Skeletal muscle cell (primary cell): Measurements from ENCODE around the gene PRR5L.
A peak's percentile ranks its signal among the peaks of the same experiment; 100 is the strongest.
"Not testable (repeated sequence)": the region's sequence is repeated elsewhere in the genome, so short reads cannot be mapped to it uniquely, and the experiment has no call there.

ENCODE experiments used
- DNase-seq: peaks from one replicate; pipeline ENCODE4 v3.0.0-alpha.2; 2010; ENCODE audit warnings: low read depth
- H3K4me3 ChIP-seq: 2 replicates; pipeline ENCODE4 v1.5.1; 2011; ENCODE audit warnings: low read depth, mild to moderate bottlenecking, control low read depth, low read length, moderate library complexity

The PRR5L gene

DNA sequence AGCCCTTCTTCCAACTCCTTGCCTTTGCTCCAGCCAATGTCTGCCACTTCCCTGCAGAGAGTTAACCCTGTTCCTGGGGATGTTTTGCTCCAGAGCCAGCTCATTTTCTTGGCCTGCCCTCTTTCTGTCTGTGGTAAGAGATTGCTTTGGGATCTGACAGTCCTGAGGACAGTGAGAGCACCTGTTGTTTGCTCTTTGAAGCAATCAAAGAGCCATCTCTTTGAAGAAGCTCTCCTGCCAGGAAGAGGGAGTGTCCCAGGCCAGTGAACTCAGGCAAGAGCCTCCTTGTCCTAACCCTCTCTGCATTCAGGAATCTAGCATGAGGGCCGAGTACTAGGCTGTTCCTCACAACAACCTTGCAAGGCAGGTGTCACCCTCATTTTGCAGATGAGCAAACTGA, 171.8 kb downstream of the PRR5L start:
- DNase-seq, result no peak
- no peak overlapping the region for H3K4me3 ChIP-seq

DNA sequence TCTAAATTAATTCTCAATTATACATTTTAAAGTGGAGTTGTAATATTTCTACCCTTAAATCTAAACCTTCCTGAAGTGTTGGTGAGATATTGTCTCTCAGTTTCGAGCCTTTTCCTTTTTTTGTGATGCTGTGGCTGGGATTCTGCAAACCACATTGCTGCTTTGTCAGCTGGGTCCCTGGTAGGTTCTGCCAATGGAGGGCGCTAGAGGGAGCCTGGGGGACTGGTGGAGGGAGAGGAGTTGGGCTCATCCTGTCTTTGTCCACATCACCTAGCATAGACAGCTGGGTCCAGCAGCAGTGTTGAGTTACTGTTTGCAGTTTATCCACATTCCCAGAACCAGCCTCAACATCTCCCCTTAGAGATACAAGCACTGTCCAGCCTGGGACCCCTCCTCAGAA, 173.0 kb downstream of the PRR5L start:
- DNase-seq, result no peak
- no peak overlapping the region for H3K4me3 ChIP-seq

DNA sequence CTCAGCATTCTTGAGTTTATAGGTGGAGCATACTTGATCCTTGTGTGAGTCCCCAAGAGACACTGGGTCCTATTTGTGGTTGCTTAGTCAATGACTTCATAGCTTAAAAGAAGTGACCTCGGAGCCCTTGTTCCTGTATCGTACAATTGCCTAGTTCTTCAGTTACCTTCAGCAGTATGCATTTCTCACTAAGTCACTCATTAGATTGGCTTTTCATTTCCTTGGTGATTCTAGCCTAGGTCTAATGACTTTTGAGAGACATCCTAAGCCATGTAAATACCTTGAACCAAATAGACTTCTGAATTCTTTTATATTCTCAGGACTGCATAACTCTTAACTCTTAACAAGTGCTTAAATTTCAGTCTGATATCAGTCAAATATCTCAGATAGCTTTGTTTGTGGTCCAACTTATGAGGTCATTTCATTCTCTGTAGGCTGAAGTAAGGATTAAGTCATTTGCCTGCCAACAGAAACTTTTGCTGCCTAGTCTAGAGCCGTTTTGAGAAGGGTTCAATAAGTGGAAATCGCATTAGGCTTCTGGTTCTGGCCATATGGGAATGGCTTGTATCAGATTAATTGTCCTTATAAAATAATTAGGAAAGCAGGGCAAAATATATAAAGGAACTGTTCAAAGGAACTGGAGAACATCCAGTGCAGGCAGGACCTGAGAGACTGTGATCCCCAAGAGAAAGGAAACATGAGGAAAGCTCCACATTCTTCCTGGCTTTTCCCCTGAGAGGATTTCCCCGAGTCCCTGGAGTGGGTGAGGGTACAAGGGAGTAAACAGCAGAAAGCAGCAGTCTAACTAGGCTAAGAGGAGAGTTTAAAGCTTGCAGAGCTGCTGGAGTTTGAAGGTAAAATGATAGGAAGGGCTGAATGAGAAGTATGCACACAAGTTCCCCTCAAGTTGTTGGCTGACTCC, 174.1 kb downstream of the PRR5L start:
- DNase-seq, result peak; percentile 65
- H3K4me3 ChIP-seq, result no peak overlapping the region

DNA sequence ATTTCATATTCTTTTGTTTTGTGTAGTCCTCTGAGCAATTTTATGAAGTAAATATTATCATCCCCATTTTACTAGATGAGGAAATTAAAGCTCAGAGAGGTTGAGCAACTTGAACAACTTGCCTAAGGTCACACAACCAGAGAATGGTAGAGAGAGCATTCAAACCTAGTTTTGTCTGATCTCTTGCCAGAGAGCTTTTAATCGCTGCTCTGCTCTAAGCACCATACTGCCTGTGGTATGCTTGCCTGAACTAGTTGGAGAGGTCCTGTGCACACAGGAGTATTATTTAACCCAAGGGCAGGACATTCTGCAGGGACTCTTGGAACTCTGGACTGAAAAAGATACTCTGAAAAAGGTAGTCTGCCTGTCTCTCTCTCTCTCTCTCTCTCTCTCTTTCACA, 175.5 kb downstream of the PRR5L start:
- H3K4me3 ChIP-seq, result no peak overlapping the region
- no peak for DNase-seq

DNA sequence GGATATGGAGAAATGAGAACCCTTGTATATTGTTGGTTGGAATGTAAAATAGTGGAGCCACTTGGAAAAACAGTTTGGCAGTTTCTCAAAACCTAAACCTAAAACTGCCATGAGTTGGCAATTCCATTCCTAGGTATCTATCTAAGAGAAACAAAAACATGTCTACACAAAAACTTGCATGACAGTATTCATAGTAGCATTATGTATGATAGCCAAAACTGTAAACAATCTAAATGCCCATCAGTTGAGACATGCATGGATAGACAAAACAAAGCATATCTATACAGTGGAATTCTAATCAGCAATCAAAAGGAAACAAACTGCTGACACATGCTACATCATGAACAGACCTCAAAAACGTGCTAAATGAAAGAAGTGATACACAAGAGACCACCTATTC, 179.1 kb downstream of the PRR5L start:
- no peak for DNase-seq

DNA sequence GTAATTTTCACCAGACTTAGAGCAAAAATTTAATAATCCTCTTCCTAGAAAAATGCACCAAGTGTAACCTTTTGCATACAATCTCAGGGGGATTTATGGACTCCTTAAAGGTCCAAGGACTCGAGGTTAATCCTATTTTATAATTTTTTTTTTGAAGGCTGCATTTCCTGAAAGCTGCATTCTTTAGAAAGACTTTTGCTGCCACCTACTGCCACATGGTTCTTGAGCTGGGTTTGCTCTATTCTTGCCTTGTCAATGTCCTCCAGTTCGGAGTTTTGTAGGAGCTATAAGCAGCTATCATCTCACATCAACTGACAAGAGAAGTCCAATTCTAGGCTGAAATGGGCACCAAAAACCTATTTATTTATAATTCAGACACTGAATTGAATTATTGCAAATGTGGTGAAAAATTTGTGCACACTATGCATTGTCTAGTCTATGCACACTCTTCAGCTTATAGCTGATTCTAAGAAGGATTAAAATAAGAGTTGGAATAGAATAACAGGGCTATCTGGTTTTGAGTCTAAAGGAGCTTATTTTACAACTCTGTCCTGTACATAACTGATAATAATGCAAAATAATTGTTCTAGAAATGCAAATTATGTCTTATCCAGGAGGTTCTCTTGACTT, 182.7 kb downstream of the PRR5L start:
- no peak for DNase-seq
- H3K4me3 ChIP-seq, result no peak overlapping the region

More for the DNA sequence above, 179.1 kb downstream of the PRR5L start:
- H3K4me3 ChIP-seq, result no peak overlapping the region

DNA sequence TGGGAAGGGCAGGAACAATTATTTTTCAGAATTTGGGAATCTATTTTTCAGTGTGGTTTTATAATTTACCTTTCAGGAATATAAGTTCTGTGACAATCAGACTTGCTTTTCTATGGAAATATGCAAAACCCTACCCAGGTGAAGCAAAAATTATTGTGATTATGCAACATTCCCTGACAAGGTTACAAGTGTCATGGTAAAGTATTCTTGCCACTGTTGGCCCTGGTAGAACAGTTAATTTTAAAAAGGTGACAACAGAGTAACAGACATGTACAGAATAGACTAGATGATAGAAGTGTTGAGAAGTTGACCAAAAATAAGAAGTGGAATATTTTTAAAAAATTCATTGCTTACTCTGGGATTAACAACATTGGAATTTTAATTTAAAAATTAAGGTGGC, 184.7 kb downstream of the PRR5L start:
- no peak for DNase-seq

DNA sequence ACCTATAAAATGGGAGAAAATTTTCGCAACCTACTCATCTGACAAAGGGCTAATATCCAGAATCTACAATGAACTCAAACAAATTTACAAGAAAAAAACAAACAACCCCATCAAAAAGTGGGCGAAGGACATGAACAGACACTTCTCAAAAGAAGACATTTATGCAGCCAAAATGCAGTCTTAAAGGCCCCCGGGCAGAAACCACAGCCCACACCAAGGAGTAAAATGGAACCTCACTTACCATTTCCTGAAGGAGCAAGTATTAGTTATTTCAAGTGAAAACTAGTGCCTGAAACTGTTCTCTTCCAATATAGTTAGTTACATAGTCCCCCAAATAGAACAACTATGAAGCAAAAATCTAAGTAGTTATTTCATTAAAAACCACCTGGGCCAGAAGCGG, 187.0 kb downstream of the PRR5L start:
- not testable (repeated sequence) for DNase-seq, H3K4me3 ChIP-seq

More for the DNA sequence above, 184.7 kb downstream of the PRR5L start:
- H3K4me3 ChIP-seq, result no peak overlapping the region

DNA sequence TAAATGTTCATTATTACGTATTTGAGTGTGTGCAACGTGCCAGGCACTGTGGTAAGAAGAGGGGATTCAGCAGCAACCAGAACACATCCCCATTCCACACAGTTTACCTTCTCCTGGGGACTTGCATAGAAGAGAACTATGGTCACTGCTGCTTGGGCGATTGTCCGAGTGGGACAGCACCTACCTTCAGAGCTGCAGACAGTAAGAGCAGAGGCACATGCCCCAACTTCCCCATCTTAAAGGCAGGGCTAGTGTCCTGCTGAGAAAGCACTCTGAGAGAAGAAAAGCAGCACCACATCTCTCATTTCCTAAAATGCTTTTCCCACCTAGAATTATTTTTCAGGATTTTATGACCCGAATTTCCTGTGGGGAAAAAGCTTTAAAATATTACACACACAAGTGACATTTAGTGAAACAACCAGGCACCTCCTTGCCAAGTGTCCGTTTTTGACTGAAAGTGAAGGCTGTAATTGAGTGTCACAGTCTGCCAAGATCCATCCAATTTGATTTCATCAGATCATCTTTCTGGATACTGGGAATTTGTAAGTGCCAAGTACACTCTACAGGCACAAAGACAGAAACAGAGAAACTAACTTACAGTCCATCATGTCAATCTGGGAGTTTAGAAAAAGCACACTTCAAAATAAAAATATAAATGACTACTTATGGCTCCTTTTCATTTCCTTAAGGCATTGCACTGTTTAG, 189.4 kb downstream of the PRR5L start:
- DNase-seq, result no peak
- no peak overlapping the region for H3K4me3 ChIP-seq

DNA sequence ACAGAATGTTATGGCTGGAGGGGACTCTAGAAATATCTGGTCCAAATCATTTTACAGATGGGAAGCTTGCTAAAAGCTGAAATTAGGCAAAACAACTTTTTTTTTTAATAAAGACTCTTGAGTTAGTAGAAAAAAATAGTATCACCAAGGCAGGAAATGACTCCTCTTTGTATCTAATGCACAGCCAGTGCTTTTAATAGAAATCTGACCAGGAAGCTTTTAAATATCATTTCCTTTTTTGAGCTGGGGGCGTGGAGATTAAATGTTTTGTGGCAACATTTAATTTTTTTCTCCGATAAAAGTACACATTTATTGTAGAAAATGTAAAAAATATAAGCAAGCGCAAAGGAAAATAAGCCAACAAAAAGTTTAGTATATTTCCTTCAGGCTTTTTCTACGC, 191.5 kb downstream of the PRR5L start:
- H3K4me3 ChIP-seq, result no peak overlapping the region
- no peak for DNase-seq

DNA sequence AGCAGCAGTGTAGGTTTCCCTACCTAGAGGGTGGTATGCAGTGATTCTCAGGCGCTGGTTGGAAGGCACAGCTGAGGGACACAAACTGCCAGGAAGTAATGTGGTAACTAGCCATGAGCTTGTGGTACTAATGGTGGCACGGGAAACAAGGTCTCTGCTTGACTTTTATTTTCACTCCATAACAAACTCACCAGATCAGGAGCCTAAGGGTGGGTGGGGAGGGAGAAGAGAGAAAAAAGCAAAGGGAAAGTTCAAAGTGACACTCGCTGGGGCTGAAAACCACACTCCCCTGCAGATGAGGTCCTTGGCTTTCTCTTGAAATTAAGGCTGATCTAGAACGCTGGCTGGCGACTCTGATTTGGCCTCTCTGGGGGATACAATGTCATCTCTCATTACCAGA, 192.0 kb downstream of the PRR5L start:
- DNase-seq, result no peak
- H3K4me3 ChIP-seq, result no peak overlapping the region

DNA sequence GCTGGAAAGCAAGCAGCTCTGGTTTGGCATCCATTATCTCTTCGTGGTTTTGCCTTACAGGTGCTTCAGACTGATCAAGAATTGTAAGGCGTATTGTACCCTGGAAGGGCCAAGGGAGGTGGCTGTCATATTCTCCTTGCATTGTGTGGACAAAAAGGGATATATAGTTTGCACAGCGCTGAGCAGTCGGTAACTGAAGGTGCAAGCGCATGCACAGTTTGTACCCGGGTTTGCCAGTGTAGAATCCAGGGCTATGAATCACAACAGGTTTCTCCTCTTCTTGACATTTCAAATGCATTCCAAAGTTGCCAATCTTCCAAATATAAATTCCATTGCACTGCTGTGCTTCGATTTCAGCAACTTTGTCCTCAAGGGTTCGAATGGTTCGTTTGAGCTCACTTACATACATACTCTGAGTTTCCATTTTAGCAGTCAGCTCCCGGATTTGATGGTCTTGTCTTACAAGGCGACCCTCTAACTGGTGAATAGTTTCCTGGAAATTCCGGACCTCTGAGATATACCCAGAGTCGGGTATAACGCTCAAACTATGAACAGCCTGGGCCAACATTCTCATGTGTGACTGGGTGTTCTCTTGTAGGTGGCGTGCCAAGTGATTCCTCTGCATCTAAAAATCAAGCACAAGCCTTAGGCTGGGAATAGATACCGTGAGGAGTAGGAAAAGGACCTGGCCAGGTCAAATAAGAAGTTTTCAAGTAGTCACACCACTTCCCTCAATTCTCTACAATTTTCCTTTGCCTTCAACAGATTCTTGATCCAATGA, 194.1 kb downstream of the PRR5L start:
- no peak for DNase-seq
- H3K4me3 ChIP-seq, result no peak overlapping the region

DNA sequence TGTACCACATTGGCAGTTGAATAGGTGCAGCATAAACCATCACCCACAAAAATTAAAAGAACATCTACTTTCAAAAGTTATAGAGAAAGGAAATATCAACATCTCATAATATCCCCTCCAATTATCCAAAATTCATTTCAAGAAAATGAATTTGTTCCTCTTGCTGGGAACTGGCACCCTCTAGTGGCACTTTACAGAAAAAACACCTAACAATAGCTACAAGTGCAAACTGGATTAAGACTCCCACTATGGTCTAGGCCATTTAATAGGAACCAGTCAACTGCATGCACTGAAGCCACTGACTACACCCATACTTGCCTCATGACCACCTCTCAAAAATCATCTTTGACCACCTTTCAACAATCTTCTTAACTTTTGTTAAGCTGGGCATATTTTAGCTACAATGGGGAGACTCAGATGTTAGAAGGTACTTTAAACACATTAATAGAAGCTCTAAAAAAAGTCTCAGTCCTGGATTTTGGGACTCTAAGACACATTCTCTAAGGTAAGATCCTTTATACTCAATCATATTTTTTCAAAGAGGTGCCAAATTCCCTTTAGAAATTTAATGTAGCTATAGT, 196.7 kb downstream of the PRR5L start:
- no peak overlapping the region for H3K4me3 ChIP-seq
- no peak for DNase-seq

DNA sequence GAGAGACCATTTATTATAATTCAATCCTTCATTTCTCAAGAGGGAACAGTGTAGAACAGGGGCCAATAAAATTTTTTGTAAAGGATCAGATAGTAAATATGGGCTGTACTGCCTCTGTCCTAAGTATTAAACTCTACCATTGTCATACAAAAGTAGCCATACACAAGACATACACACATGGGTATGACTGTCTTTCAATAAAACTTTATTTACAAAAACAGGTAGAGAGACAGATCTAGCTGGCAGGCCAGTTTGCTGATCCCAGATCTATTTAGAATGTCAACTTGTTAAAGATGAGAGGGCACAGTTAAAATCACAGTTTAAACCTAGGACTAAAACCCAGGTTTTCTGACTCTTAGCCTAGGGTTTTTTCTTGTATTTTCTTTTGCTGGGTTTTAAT, 197.2 kb downstream of the PRR5L start:
- H3K4me3 ChIP-seq, result no peak overlapping the region
- no peak for DNase-seq

DNA sequence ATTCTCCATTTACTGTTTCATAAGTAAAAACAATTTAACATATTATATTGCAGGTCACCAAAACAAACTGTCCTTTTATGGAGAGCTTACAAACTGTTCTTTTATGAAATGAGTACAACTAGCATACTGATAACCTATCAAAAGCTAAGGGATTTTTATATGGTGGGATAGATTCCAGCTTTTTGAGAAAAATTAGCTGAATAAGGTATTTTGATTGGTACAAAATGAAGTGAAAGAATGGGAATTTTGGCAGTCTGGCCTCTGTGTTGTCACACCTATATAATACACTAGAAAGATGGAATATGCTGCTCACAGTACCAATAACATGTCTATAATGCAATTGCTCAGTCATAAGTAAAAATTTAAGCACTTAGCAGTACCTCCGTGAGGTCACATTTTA, 202.6 kb downstream of the PRR5L start:
- DNase-seq, result no peak
- no peak overlapping the region for H3K4me3 ChIP-seq

DNA sequence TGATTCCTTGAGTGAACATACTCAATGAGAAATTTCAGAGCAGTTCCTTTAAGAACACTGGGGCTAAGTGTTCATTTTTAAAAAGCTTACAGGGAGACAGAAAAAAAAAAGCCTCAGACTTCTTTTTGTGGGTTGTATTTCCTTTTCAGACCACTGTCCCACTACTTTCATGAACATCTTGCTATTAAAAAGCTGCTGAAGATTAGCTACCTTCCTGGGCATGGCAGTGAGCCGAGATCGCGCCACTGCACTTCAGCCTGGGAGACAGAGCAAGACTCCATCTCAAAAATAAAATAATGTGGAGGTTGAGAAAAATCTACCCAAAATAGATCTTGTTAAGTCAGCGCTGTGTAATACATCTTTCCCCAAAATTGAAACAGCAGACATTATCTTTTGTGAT, 203.2 kb downstream of the PRR5L start:
- no peak overlapping the region for H3K4me3 ChIP-seq
- DNase-seq, result no peak

DNA sequence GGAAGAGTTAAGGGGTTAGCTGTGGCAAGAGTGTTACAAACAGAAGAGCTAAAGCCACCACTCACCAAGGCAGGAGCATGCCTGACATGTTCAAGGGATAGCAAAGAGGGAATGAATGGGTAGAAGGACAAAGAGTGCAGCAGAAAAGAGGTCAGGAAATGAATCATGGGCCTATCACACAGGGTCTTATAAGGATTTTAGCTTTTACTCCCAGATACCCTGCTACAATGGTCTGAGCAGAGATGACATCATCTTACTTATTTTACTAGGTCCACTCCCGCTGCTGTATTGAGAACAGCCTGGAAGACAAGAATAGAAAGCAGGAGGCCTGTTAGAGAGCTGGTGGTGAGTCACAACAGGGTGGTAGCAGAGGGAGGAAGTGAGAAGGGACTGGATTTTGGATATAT, 204.2 kb downstream of the PRR5L start:
- H3K4me3 ChIP-seq, result no peak overlapping the region
- peak; percentile 79 for DNase-seq

DNA sequence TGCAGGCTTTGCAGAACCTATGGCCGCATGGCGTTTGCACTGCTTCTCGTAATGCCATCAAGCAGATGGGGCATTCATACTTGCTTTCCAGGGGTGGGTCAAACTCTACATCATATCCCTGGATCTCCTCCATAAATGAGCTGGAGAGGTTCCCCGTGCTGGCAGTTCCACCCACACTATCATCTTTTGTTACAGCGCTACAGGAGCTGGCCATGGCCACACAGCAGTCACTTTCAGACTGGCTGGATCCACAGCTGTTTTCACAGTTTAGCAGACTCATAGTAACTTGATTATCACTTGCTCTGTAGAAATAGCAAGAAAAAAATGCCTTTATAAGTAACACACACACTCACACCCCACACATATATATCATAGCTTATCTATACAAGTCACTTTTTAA, 205.1 kb downstream of the PRR5L start:
- DNase-seq, result peak; percentile 8

DNA sequence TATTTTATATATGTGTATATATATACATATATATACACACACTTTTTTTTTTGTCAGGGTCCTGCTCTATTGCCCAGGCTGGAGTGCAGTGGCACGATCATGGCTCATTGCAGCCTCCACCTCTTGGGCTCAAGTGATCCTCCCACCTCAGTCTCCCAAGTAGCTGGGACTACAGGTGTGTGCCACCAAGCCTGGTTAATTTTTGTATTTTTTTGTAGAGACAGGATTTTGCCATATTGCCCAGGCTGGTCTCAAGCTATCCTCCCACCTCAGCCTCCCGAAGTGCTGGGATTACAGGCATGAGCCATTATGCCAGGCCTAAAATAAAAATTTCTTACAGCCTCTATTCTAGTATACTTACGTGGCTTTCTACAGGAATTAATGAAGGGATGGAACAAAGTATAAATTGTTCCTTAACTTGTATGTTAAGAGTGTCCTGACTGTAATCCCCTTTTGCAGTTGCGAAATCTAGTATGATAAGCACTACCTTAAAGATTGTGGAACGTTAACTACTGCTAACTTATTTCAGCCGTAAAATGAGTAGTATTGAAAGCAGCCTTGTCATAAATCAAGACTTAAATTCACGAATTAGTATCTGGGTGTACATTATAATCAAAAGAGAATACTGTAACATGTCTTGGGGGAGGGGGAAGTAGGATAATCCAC, 211.9 kb downstream of the PRR5L start:
- DNase-seq, result no peak
- no peak overlapping the region for H3K4me3 ChIP-seq

More for the DNA sequence above, 205.1 kb downstream of the PRR5L start:
- H3K4me3 ChIP-seq, result no peak overlapping the region
